Fibroblast of skin of right quadriceps (primary cell): ENCODE measurements around the gene BTLA.
"Not testable (repeated sequence)": the region's sequence is repeated elsewhere in the genome, so short reads cannot be mapped to it uniquely, and the experiment has no call there.

Experiments used
- DNase-seq: peaks from one replicate; pipeline ENCODE4 v3.0.0-alpha.2; 2013

BTLA gene, protein sequence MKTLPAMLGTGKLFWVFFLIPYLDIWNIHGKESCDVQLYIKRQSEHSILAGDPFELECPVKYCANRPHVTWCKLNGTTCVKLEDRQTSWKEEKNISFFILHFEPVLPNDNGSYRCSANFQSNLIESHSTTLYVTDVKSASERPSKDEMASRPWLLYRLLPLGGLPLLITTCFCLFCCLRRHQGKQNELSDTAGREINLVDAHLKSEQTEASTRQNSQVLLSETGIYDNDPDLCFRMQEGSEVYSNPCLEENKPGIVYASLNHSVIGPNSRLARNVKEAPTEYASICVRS

DNA sequence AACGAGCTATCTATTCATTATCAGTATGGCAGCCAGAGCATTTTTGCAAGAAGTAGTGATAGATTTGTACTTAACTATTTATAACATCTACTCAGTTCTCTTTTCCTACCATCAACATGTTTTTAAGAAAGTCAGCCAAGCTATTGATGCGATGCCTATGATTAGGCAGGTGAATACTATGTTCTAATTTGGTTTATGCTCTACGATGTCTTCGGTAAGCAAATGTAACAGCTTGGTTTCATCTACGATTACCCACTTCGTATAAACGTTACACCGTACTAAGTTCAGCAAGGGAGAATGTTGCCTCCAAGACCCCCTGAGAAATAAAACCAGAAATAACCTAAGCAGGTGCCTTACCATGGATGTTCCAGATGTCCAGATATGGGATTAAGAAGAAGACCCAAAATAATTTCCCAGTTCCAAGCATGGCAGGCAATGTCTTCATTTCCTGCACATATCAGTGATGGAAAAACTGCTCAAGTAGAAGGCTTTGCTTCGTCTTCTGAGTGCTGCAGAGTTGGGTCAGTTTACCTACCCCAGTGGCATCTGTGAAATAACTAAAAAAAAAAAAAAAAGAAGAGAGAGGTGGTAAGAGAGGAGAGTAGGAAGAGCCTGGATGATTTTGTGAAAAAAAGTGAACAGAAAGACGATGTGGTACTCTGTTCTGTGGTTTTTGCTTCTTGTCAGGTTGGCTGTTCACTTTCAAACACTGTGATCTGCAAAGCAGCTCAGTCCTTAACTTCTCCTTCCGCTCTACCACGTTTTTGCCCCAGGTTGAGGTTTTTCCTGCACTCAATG lies at the start of gene BTLA:
Gene BTLA, minus strand, starts transcription at position 559 of the 798 bp plus-strand sequence. Its CDS starts 114 bp downstream, at position 445.
- no peak for DNase-seq

DNA sequence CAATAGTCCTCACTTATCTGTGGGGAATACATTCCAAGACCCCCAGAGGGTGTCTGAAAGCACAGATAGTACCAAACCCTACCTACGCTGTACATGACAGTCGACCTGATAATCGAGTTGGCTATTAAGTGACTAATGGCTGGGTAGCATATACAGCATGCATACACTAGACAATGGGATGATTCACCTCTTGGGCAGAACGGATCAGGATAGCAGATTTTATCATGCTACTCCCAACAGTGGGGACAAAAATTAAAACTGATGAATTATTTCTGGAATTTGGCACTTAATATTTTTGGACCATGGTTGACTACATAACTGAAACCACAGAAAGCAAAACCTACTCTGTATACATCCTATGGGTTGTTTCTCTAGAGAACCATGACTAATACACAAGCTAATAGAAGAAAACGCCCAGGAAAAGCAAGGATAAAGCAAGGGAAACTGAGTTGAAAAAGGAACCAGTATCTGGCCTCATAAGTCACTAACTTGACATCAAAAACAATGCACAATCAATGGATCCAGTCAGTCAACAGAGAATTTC lies 47.0 kb upstream of the BTLA start:
- DNase-seq: peak; percentile 24

DNA sequence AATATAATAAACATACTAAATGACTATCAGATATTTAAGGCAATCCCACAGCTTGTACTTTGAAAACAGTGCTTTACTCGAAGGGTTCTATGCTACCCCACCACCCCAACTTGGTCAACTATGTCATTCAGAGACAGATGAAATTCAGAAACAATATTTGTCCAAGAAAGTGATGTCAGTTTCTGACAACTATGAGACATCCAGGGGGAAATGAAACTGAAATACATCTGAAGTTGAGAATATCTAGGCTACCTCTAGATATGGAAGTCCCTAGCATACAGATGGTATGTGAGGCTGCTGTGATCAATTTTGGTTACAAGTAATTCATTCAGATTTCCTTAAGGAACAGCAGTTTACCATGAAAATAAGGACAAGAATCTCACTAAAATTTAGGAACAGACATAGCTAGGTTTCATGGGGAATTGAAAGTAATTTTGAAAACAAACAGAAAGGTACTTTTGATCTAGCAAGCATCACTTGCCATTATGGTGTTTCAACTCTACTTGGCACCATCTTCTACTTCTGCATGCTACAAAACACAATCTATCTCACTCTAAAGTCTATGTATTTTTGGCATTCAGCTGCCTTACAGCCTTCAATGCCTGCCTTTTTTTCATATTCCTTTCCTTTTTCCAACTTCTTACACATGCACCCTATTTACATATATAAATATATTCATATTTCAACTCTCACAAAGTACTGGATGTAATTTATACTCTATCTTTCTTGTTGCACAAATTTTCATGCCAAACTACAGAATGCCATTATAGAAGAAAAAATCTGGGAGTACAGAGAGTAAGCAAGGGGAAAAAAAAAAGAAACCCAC lies 40.8 kb upstream of the BTLA start:
- DNase-seq: no peak

DNA sequence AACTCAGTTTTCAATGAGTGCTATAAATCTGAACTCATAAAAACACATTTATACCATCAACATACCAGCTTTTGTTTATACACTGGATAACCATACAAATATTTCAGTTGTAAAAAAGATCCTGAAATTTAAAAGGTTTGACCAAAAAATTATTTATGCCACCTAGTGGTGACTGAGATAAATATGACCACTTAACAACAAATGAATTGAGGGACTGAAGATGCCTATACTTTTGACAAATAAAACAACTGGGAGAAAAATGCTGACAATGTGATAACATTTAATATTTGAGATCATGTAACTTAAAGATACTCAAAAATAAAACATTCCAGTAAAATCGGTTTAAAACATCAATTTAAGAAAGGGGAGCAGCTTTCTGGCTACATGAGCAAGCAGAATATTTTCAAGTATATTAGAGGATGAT lies 32.1 kb upstream of the BTLA start:
- DNase-seq: peak; percentile 32

DNA sequence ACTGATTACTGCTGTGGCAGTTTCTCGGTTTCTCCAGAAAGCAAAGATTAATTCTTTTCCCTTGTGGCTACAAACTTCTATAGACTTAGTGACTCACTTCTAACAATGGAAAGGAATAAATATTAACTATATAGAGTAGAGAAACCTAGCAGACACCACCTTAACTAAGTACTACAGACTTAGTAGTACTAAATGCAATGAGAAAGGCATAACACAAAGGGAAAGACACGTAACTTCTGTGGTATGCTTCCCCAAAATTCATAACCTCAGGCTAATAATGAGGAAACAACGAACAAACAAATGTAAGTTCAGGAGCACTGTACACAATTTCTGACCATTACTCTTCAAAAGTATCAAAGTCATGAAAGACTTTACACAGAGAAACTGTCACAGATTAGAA lies 31.3 kb upstream of the BTLA start:
- DNase-seq: no peak

DNA sequence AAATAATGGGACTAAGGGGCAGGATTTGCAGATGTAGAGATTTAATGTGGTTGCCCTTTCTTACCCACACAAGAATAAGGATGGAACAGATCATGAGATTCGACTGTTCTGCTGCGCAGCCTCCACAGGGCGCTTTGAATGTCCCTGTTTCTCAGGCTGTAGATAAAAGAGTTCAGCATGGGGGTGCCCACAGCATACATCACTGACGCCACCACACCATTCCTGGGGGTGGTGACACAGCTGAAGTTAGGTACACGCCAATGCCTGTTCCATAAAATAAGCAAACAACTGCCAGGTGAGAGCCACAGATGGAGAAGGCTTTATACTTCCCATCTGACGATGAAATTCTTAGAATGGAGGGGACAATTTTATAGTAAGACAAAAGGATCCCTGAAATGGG lies 24.9 kb upstream of the BTLA start:
- not testable (repeated sequence) for DNase-seq

DNA sequence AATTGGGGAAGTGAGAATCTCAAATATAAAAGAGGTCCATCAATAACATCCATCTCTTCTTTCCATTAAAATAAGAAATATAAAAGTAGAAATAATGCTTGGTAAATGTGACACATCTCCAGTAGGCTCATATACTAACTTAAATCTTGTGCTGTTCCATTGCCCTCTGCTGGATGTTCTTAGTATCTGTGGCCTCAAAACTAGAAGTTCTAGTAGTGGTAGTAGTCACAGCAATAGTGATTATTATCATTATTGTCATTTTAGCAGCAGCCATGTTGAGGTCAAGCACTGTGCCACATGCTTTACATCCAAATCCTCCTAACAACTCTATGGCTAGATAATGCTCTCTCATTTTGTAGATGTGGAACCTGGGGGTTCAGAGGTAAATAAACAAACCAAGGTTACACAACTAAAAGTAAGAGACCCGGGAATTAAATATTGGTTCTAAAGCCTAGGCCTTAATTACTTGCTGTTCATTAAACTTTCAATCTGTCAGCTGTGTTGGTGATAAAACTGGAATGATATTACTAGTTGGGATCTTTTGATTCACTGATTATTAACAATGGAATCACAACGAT lies 20.2 kb upstream of the BTLA start:
- DNase-seq: peak; percentile 61

DNA sequence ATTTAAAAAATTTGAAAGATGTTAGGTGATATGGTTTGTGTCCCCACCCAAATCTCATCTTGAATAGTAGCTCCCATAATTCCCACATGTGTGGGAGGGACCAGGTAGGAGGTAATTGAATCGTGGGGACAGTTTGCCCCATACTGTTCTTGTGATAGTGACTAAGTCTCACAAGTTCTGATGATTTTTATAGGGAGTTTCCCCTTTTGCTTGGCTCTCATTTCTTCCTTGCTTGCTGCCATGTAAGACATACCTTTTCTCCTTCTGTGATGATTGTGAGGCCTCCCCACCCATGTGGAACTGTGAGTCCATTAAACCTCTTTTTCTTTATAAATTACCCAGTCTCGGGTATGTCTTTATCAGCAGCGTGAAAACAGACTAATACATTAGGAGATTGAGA lies 19.7 kb upstream of the BTLA start:
- DNase-seq: not testable (repeated sequence)

DNA sequence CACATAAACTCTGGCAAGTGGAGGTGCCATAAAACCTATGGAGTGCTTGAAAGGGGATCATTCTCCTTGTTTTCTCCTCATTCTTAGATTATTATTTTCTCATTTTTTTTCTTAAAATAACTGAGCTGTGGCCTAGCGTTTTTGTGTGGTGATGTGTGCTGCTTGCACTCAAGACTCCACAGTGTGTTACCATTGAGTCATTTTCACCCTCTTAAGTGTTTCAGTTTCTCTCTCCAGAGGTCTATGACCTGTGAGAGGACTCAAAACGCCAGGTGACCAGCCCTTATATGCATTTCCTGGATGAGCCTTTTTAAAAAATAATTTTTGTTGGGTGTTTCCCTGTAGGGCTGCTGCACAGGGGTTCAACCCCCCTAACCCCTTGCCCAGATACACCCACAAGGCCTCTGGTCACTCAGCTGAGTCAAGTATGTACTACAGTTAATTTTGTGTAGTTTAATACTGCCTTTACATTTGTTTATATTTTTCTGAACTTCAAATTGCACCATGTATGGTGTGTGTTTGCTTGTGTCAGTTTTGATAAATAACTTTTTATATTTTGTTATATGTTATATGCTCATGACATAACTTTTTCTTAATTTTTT lies 15.4 kb upstream of the BTLA start:
- DNase-seq: no peak

DNA sequence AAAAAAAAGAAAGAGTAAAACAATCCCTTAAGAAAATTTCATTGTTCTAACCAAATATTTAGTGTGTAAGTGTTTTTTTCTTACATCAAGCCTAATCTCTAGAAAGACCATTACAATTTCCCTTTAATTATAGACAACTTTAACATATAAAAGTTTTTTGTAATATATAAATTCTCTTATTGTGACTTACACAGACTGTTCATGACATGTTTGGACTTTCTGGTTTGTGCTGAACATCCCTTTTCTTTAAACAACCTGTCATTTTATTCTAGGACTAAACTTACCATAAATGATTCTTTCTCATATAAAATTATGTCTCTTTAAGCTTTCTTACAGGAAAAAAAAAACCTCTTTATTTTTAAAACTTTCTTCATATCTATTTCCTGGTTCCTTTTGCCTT lies 13.0 kb upstream of the BTLA start:
- DNase-seq: no peak

DNA sequence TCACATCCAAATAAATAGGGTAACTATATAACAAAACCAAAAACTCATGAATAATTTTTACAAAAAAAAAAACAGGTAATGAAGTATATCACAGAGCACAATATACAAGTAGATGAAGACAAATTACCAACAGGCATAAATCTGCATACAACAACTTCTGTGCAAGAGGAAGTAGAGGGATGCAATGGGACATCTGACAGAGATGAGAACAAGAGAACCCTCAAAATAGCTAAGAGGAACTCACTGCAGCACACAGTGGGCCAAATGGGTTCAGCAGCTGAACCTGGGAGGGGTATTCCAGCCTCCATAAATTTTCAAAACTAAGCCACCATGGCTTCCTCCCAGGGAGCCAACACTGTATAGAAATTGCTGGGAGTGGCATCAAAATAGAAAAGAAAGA lies 9.6 kb upstream of the BTLA start:
- no peak for DNase-seq

DNA sequence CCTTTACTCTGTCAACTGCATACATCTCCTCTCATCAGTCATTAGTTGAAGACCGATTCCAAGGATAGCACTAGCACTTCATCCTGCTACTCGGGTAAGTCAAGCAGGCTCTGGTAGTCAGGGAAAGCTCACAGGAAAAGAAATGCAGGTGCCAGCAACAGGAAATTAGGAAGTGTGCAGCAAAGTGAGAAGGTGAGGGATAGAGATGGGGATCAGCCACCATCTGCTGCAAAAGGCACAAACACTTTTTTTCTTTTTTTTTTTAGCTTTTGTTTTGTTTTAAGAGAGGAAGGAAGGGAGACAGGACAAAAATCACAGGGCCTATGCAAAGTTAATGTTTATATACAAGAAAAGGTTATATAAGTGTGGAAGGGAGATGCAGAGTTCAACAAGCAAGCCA lies 9.0 kb upstream of the BTLA start:
- DNase-seq: no peak

DNA sequence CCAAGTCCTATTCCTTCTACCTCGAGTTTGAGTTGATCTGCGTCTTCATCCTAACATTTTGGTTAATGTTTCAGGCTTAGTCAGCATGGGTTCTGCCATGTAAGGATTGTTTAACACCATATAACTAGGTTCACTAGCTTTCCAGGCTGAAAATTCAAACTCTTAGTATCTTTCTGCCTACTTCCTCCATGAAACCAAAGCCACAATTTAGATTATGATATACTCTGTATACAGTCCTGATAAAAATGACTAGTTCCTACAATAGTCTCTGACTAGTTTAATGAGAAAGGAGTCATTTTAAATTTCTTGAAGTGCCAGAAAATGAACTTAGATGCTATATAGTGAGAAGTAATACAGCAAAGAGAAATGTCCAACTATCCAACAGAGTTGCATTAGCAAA lies 6.6 kb upstream of the BTLA start:
- no peak for DNase-seq

DNA sequence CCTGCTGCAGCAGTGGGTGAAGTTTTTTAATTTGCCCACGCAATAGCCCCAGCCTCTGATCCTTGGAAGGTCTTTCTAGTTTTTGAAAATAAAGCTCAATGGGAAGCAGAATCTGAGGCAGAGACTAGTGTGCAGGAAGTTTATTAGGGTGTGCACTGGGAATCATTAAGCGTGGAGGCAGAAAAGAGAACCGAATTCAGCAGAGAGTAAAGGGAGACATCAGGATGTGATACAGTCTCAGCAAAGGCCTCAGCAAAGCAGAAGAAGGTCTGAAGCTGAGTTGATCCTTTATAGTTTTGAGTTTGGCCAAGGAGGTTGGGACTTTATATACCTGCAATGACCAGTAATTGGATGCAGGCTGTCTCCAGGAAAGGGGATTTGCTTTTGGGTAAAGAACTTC lies 4.9 kb upstream of the BTLA start:
- no peak for DNase-seq

DNA sequence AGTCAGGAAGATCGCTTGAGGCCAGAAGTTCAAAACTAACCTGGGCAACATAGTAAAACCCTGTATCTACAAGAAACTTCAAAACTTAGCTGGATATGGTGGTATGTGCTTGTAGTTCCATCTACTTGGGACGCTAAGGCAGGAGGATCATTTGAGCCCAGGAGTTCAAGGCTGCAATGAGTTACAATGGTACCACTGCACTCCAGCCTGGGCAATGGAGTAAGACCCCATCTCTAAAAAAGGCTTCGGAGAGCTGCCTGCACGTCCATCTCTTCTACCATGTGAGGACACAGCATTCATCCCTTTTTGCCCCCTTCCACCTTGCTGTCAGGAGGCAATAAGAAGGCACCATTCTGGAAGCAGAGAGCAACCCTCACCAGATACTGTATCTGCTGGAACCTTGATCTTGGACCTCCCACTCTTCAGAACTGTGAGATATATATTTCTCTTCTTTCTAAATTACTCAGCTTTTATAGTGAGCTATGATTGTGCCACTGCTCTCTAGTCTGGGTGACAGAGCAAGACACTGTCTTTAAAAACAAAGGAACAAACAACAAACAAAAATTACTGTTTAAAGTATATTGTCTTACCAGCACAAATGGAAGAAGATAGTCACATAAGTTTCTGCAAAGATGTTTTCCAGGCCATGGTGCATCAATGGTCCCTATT lies 4.2 kb upstream of the BTLA start:
- DNase-seq: no peak

DNA sequence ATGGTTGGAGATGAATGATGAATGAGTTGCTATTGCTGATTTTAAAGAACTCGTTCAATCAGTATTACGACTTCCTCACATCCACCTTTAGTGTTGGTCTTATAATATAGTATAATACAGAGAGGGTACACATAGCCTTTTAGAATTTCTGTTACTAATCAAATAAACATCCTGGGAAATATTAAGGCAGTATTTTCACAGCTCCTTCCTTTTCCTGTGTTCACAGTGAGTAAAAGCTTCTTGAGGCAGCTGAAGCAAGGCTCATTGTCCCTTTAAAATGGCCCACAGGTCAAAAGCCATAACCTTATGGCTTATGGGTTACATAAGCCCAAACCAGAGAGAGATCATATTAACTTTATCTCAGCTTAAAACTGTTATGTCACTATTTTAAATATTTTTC lies 1.3 kb upstream of the BTLA start:
- no peak for DNase-seq

DNA sequence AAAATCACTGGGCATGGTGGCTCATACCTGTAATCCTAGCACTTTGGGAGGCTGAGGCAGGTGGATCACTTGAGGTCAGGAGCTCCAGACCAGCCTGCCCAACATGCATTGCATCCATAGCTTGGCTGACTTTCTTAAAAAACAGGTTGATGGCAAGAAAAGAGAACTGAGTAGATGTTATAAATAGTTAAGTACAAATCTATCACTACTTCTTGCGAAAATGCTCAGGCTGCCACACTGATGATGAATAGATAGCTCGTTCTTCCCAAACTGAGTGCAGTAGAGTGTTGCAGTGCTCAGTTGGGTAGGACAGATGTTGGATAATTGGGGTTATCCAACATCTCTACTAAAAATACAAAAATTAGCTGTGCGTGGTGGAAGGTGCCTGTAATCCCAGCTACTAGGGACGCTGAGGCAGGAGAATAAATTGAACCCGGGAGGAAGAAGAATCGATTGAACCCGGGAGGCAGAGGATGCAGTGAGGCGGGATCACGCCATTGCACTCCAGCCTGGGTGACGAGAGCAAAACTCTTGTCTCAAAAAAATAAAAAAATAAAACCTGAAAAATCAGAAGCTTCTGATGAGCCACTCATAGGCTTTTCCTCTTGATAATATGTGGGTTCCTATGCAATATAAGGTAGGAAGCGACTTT lies 1.2 kb downstream of the BTLA start:
- DNase-seq: no peak

DNA sequence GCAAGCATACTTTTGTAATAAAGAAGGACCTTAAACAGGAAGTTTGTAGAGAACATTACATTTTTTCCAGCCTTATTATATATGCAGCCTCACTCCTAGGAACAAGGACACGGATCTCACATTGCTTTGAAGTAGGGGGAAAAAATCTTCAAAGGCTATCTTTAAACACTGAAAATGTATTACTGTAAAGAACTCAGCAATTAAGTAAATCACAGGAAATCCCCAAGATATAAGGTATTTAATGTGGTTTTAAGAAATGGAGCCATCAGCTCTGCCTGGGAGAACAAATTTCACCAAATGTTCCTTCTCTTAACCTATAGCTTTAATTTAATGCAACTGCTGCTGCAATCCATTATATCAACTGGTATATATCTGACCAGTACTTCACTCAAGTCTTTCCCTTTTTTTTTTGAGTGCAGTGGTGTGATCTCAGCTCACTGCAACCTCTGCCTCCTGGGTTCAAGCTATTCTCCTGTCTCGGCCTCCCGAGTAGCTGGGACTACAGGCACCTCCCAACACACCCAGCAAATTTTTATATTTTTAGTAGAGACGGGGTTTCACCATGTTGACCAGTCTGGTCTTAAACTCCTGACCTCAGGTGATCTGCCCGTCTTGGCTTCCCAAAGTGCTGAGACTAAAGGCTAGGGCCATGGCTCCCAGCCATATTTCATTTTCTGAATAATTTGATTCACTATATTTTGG lies 2.8 kb downstream of the BTLA start:
- no peak for DNase-seq

DNA sequence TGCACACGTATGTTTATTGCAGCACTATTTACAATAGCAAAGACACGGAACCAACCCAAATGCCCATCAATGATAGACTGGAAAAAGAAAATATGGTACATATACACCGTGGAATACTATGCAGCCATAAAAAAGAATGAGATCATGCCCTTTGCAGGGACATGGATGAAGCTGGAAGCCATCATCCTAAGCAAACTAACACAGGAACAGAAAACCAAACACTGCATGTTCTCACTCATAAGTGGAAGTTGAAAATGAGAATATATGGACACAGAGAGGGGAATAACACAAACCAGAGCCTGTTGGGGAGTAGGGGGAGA lies 4.9 kb downstream of the BTLA start:
- not testable (repeated sequence) for DNase-seq

DNA sequence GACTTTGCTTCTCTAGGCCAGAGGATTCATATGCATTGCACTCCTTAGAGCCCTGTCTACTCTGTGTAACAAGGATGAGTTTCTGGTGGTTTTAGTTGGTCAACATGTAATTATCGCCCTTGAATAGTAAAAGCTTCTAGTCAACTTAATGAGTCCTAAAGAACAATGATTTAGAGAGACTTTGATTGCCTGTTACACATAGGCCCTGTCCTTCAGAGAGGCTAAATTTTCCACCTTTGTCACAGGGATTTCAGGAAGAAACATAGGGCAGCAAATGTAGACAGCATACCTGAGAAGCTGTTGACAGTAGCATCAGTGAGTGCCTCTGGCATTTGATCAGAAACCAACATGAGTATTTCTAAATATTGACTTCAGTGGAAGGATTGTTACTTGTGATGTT lies 7.1 kb downstream of the BTLA start:
- DNase-seq: no peak

DNA sequence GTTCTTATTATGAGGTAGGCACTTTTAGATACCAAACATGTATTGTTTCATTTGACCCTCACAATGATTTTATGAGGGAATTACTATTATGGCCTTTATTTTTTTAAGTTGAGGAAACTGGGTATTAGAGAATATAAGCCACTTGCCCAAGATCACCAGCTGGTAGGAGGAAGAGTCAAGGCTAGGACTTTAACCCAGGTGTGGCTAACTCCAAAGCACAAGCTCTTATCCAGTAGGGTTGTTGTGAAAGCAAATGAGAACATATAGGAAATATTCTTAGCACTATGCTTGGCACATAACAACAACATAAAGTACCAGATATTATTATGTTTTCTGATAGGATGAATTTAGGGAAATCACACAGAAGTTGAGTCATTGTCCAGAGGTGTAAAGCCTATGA lies 7.9 kb downstream of the BTLA start:
- DNase-seq: no peak
